Activated naive CD4-positive, alpha-beta T cell treated with anti-CD3 and anti-CD28 coated beads, Interleukin-2, amount 50 U/mL, for 72 hours (primary cell): ENCODE measurements around the gene ZNF497. TPM values are rescaled to one million over a fixed set of nuclear protein-coding genes. Genes with fewer than 3 reads are reported as not detected.
A peak's percentile ranks its signal among the peaks of the same experiment; 100 is the strongest.
"Not testable (repeated sequence)": the region's sequence is repeated elsewhere in the genome, so short reads cannot be mapped to it uniquely, and the experiment has no call there.

Experiments
- ATAC-seq, 2 donors: fragments of 150-1000 bp; cut with Tn5 transposase; 2 replicates each; pipeline ENCODE4 v1.10.0; 2021; ENCODE audit warnings: mild to moderate bottlenecking in 2 of 2, moderate library complexity in 2 of 2
- DNase-seq, 2 donors: peaks; one replicate each; pipeline ENCODE4 v3.0.0; 2021 to 2022; ENCODE audit warnings: low spot score in 2 of 2
- H3K27ac Mint-ChIP-seq, 2 donors: one replicate each; pipeline ENCODE4 v1.8.0; 2022; ENCODE audit warnings: mild to moderate bottlenecking in 2 of 2, mixed read lengths in 2 of 2
- H3K36me3 Mint-ChIP-seq, 2 donors: one replicate each; pipeline ENCODE4 v1.8.0; 2022; ENCODE audit warnings: mixed read lengths in 2 of 2
- H3K9me3 Mint-ChIP-seq, 2 donors: one replicate each; pipeline ENCODE4 v1.8.0; 2022; ENCODE audit warnings: mixed read lengths in 2 of 2
- total RNA-seq, 2 donors: library from RNA; stranded (reverse); gene quantifications; one replicate each; pipeline ENCODE4 v1.2.3, GENCODE V29; 2022

ZNF497 gene
- total RNA-seq, 2 donors from 2014 or later = 0.23 to 2.6 TPM

GRCh38 chr19:58355908-58356765, 6.4 kb downstream of the ZNF497 start:
- peak; percentile 46 to 73 for ATAC-seq
- H3K27ac Mint-ChIP-seq = no peak overlapping the region
- peaks cover 5 to 13% of the 10 kb centered on the region in 2 donors for H3K36me3 Mint-ChIP-seq
- no peaks in the 10 kb centered on the region for H3K9me3 Mint-ChIP-seq
- DNase-seq = peak in 1 of 2 donors; percentile 35

GRCh38 chr19:58355215-58355796, 7.2 kb downstream of the ZNF497 start:
- Mint-ChIP-seq H3K27ac (no peak overlapping the region), H3K36me3 (peaks cover 10 to 18% of the 10 kb centered on the region in 2 donors), H3K9me3 (no peaks in the 10 kb centered on the region)
- ATAC-seq (no peak), DNase-seq (no peak)

GRCh38 chr19:58354478-58355030, 8.0 kb downstream of the ZNF497 start:
- no peak for DNase-seq
- no peak for ATAC-seq
- Mint-ChIP-seq H3K9me3 (no peaks in the 10 kb centered on the region), H3K27ac (no peak overlapping the region), H3K36me3 (peaks cover 14 to 21% of the 10 kb centered on the region in 2 donors)

- ATAC-seq = no peak
- no peak overlapping the region for H3K27ac Mint-ChIP-seq
- H3K36me3 Mint-ChIP-seq = peaks cover 16 to 23% of the 10 kb centered on the region in 2 donors
- H3K9me3 Mint-ChIP-seq = no peaks in the 10 kb centered on the region
- no peak for DNase-seq
Measured at GRCh38 chr19:58353717-58354477, 8.7 kb downstream of the ZNF497 start.

GRCh38 chr19:58352760-58353671, 9.5 kb downstream of the ZNF497 start, which contains the start of gene A1BG:
TSS of gene A1BG (minus strand) at chr19:58353492. CDS start at chr19:58353437, 55 bp downstream.
- no peak for ATAC-seq
- no peak for DNase-seq
- Mint-ChIP-seq H3K9me3 (no peaks in the 10 kb centered on the region), H3K36me3 (peaks cover 16 to 23% of the 10 kb centered on the region in 2 donors), H3K27ac (no peak within 1 kb of the TSS)

- no peak overlapping the region for H3K27ac Mint-ChIP-seq
- DNase-seq (no peak), ATAC-seq (no peak)
- peaks cover 16 to 23% of the 10 kb centered on the region in 2 donors for H3K36me3 Mint-ChIP-seq
- no peaks in the 10 kb centered on the region for H3K9me3 Mint-ChIP-seq
Measured at GRCh38 chr19:58351990-58352755, 10.4 kb downstream of the ZNF497 start.

GRCh38 chr19:58351558-58351878, 11.0 kb downstream of the ZNF497 start:
- DNase-seq (no peak), ATAC-seq (no peak)
- Mint-ChIP-seq H3K9me3 (no peaks in the 10 kb centered on the region), H3K36me3 (peaks cover 16 to 23% of the 10 kb centered on the region in 2 donors), H3K27ac (no peak overlapping the region)

GRCh38 chr19:58350871-58351557, 11.5 kb downstream of the ZNF497 start:
- Mint-ChIP-seq H3K27ac (no peak overlapping the region), H3K9me3 (no peaks in the 10 kb centered on the region), H3K36me3 (peaks cover 17 to 21% of the 10 kb centered on the region in 2 donors)
- no peak for DNase-seq
- ATAC-seq = no peak

- DNase-seq (no peak), ATAC-seq (no peak)
- H3K9me3 Mint-ChIP-seq = no peaks in the 10 kb centered on the region
- peak overlapping the region in 1 of 2 donors; percentile 49 for H3K27ac Mint-ChIP-seq
- H3K36me3 Mint-ChIP-seq = peaks cover 20 to 24% of the 10 kb centered on the region in 2 donors
Measured at GRCh38 chr19:58350001-58350861, 12.3 kb downstream of the ZNF497 start.

- no peak for DNase-seq
- Mint-ChIP-seq H3K27ac (peak overlapping the region in 1 of 2 donors; percentile 49), H3K9me3 (no peaks in the 10 kb centered on the region), H3K36me3 (peaks cover 20 to 24% of the 10 kb centered on the region in 2 donors)
- no peak for ATAC-seq
Measured at GRCh38 chr19:58349590-58349989, 13.0 kb downstream of the ZNF497 start.

- ATAC-seq = peak in 1 of 2 donors; percentile 6
- peaks cover 20 to 24% of the 10 kb centered on the region in 2 donors for H3K36me3 Mint-ChIP-seq
- peak overlapping the region; percentile 84 to 94 for H3K27ac Mint-ChIP-seq
- DNase-seq, H3K9me3 Mint-ChIP-seq: not testable (repeated sequence)
Measured at GRCh38 chr19:58348080-58348479, 14.5 kb downstream of the ZNF497 start.

GRCh38 chr19:58346961-58347929, 15.3 kb downstream of the ZNF497 start:
- Mint-ChIP-seq H3K9me3 (no peaks in the 10 kb centered on the region), H3K36me3 (peaks cover 20 to 24% of the 10 kb centered on the region in 2 donors), H3K27ac (peak overlapping the region; percentile 84 to 94)
- DNase-seq = peak; percentile 84 to 92
- ATAC-seq = peak; percentile 97 to 99

GRCh38 chr19:58345558-58345957, 17.0 kb downstream of the ZNF497 start:
- H3K27ac Mint-ChIP-seq = peak overlapping the region; percentile 56 to 84
- ATAC-seq (no peak), DNase-seq (no peak)
- H3K9me3 Mint-ChIP-seq = no peaks in the 10 kb centered on the region
- H3K36me3 Mint-ChIP-seq = peaks cover 10 to 14% of the 10 kb centered on the region in 2 donors
